ENCODE measurements around the gene DLST. TPM values are rescaled to one million over a fixed set of nuclear protein-coding genes. Genes with fewer than 3 reads are reported as not detected.

Gene DLST
- total and polyA plus RNA-seq, 2 donors (not counting 1 experiment from before 2014, with no cell fraction given) = 95.3 to 214 TPM

- no peak for TF ChIP-seq EZH2 (IDR thresholded peaks at IDR 0.05; ENCODE audit: low read length, missing control alignments)
- TF ChIP-seq, protein P1, sequence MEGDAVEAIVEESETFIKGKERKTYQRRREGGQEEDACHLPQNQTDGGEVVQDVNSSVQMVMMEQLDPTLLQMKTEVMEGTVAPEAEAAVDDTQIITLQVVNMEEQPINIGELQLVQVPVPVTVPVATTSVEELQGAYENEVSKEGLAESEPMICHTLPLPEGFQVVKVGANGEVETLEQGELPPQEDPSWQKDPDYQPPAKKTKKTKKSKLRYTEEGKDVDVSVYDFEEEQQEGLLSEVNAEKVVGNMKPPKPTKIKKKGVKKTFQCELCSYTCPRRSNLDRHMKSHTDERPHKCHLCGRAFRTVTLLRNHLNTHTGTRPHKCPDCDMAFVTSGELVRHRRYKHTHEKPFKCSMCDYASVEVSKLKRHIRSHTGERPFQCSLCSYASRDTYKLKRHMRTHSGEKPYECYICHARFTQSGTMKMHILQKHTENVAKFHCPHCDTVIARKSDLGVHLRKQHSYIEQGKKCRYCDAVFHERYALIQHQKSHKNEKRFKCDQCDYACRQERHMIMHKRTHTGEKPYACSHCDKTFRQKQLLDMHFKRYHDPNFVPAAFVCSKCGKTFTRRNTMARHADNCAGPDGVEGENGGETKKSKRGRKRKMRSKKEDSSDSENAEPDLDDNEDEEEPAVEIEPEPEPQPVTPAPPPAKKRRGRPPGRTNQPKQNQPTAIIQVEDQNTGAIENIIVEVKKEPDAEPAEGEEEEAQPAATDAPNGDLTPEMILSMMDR (conservative IDR thresholded peaks at IDR 0.05 in 1 of 2, IDR thresholded peaks at IDR 0.05 in 1 of 2; ENCODE audit: low read depth in 1 of 2, low read length in 2 of 2) = no peak
Observed at GRCh38 chr14:74840603-74841030, 41.1 kb upstream of the DLST start.

GRCh38 chr14:74841230-74842207 lies 40.2 kb upstream of the DLST start:
- H3K4me3 ChIP-seq (replicated peaks in 1 of 4; ENCODE audit: control extremely low read depth in 1 of 4, insufficient read depth in 1 of 4, low read depth in 3 of 4, low read length in 4 of 4) = no peak overlapping the region
- no peak overlapping the region for H3K27ac ChIP-seq (ENCODE audit: insufficient read depth, low read length)
- no peaks in the 10 kb centered on the region for H3K79me2 ChIP-seq (ENCODE audit: control insufficient read depth, insufficient read depth, low read length)
- H3K4me2 ChIP-seq (ENCODE audit: extremely low read depth, insufficient read depth, low read length) = no peak overlapping the region
- H2AFZ ChIP-seq (ENCODE audit: low read length) = no peak overlapping the region
- no peaks in the 10 kb centered on the region for H3K36me3 ChIP-seq (ENCODE audit: control insufficient read depth, insufficient read depth, low read length)
- no peak for DNase-seq (ENCODE audit: low read depth in 2 of 2)
- no peaks in the 10 kb centered on the region for H3K27me3 ChIP-seq (ENCODE audit: control insufficient read depth, insufficient read depth, low read length)
- H3K4me1 ChIP-seq (ENCODE audit: control insufficient read depth, extremely low read depth, insufficient read depth, low read length) = peaks cover 22% of the 10 kb centered on the region
- H4K20me1 ChIP-seq (ENCODE audit: control insufficient read depth, extremely low read depth, insufficient read depth, low read length) = no peaks in the 10 kb centered on the region
- no peak for TF ChIP-seq EZH2 (IDR thresholded peaks at IDR 0.05; ENCODE audit: low read length, missing control alignments)
- TF ChIP-seq, protein P1 (conservative IDR thresholded peaks at IDR 0.05 in 1 of 2, IDR thresholded peaks at IDR 0.05 in 1 of 2; ENCODE audit: low read depth in 1 of 2, low read length in 2 of 2) = no peak
- H3K9me3 ChIP-seq (ENCODE audit: control insufficient read depth, insufficient read depth, low read depth, low read length) = no peaks in the 10 kb centered on the region
- H3K9ac ChIP-seq (ENCODE audit: insufficient read depth, low read length) = no peak overlapping the region

More at GRCh38 chr14:74840603-74841030, 41.1 kb upstream of the DLST start:
- Histone ChIP-seq H3K27me3 (ENCODE audit: control insufficient read depth, insufficient read depth, low read length) (no peaks in the 10 kb centered on the region), H2AFZ (ENCODE audit: low read length) (no peak overlapping the region), H3K9ac (ENCODE audit: insufficient read depth, low read length) (no peak overlapping the region), H3K9me3 (ENCODE audit: control insufficient read depth, insufficient read depth, low read depth, low read length) (no peaks in the 10 kb centered on the region), H3K36me3 (ENCODE audit: control insufficient read depth, insufficient read depth, low read length) (no peaks in the 10 kb centered on the region), H3K4me2 (ENCODE audit: extremely low read depth, insufficient read depth, low read length) (no peak overlapping the region), H4K20me1 (ENCODE audit: control insufficient read depth, extremely low read depth, insufficient read depth, low read length) (no peaks in the 10 kb centered on the region), H3K79me2 (ENCODE audit: control insufficient read depth, insufficient read depth, low read length) (no peaks in the 10 kb centered on the region), H3K4me1 (ENCODE audit: control insufficient read depth, extremely low read depth, insufficient read depth, low read length) (peaks cover 20% of the 10 kb centered on the region), H3K27ac (ENCODE audit: insufficient read depth, low read length) (no peak overlapping the region), H3K4me3 (replicated peaks in 1 of 4; ENCODE audit: control extremely low read depth in 1 of 4, insufficient read depth in 1 of 4, low read depth in 3 of 4, low read length in 4 of 4) (no peak overlapping the region)
- no peak for DNase-seq (ENCODE audit: low read depth in 2 of 2)

- H3K27me3 ChIP-seq (ENCODE audit: control insufficient read depth, insufficient read depth, low read length) = no peaks in the 10 kb centered on the region
- TF ChIP-seq, protein P1 (conservative IDR thresholded peaks at IDR 0.05 in 1 of 2, IDR thresholded peaks at IDR 0.05 in 1 of 2; ENCODE audit: low read depth in 1 of 2, low read length in 2 of 2) = peak in 1 of 2 donors; percentile 6
- no peak for TF ChIP-seq EZH2 (IDR thresholded peaks at IDR 0.05; ENCODE audit: low read length, missing control alignments)
- no peaks in the 10 kb centered on the region for H3K79me2 ChIP-seq (ENCODE audit: control insufficient read depth, insufficient read depth, low read length)
- no peaks in the 10 kb centered on the region for H3K9me3 ChIP-seq (ENCODE audit: control insufficient read depth, insufficient read depth, low read depth, low read length)
- peak; percentile 30 to 36 for DNase-seq (ENCODE audit: low read depth in 2 of 2)
- no peak overlapping the region for H3K9ac ChIP-seq (ENCODE audit: insufficient read depth, low read length)
- H3K36me3 ChIP-seq (ENCODE audit: control insufficient read depth, insufficient read depth, low read length) = no peaks in the 10 kb centered on the region
- H3K27ac ChIP-seq (ENCODE audit: insufficient read depth, low read length) = no peak overlapping the region
- no peak overlapping the region for H2AFZ ChIP-seq (ENCODE audit: low read length)
- H3K4me1 ChIP-seq (ENCODE audit: control insufficient read depth, extremely low read depth, insufficient read depth, low read length) = peaks cover 23% of the 10 kb centered on the region
- H3K4me3 ChIP-seq (replicated peaks in 1 of 4; ENCODE audit: control extremely low read depth in 1 of 4, insufficient read depth in 1 of 4, low read depth in 3 of 4, low read length in 4 of 4) = no peak overlapping the region
- no peaks in the 10 kb centered on the region for H4K20me1 ChIP-seq (ENCODE audit: control insufficient read depth, extremely low read depth, insufficient read depth, low read length)
- H3K4me2 ChIP-seq (ENCODE audit: extremely low read depth, insufficient read depth, low read length) = peak overlapping the region; percentile 26
Observed at GRCh38 chr14:74843653-74844052, 38.1 kb upstream of the DLST start.

Data from fibroblast of lung (primary cell).